ENCODE data around the gene C6orf118. TPM values are rescaled to one million over a fixed set of nuclear protein-coding genes. Genes with fewer than 3 reads are reported as not detected.

The C6orf118 gene
- total and polyA plus RNA-seq, 2 of the 13 experiments (the other 11 are each of a cell fraction or from before 2014, with no cell fraction given), result not detected

- in situ Hi-C loops (cut with HindIII; ENCODE audit: extremely low pct_ligation_motif_present, low pct_unique_long_range_greater_than_20kb) (no loop called here), intact Hi-C loops (cut with micrococcal nuclease; ENCODE audit: unreplicated experiment) (no loop called here)
- Histone ChIP-seq H3K27me3 (ENCODE audit: control insufficient read depth in 1 of 2, insufficient read depth in 2 of 2, low read length in 2 of 2) (no peaks in the 10 kb centered on the region), H3K9ac (ENCODE audit: insufficient read depth, low read depth, low read length) (no peak overlapping the region), H3K79me2 (ENCODE audit: insufficient read depth, low read length) (no peaks in the 10 kb centered on the region), H3K9me3 (ENCODE audit: low read length) (peaks cover 34% of the 10 kb centered on the region), H3K36me3 (replicated peaks in 1 of 2; ENCODE audit: control insufficient read depth in 1 of 2, insufficient read depth in 2 of 2, low read length in 2 of 2) (no peaks in the 10 kb centered on the region), H3K4me2 (ENCODE audit: low read depth, low read length) (no peak overlapping the region), H3K27ac (ENCODE audit: extremely low read length, insufficient read depth, low read length) (no peak overlapping the region), H2AFZ (ENCODE audit: low read length) (no peak overlapping the region), H4K20me1 (ENCODE audit: insufficient read depth, low read length) (no peaks in the 10 kb centered on the region), H3K4me1 (ENCODE audit: insufficient read depth, low read length) (no peaks in the 10 kb centered on the region), H3K4me3 (replicated peaks in 1 of 3; ENCODE audit: insufficient read depth in 1 of 3, low read depth in 2 of 3, low read length in 3 of 3) (no peak overlapping the region)
- 12% methylated on average over 6 of the region's 6 CpGs for WGBS (ENCODE audit: low lambda C conversion rate)
- no peak for TF ChIP-seq ZSCAN5A (CRISPR knock-in tag; IDR thresholded peaks at IDR 0.05; ENCODE audit: borderline replicate concordance)
- no peak for TF ChIP-seq ZNF850 (CRISPR knock-in tag; conservative IDR thresholded peaks at IDR 0.05)
- no peak for TF ChIP-seq ZBTB44 (CRISPR knock-in tag; IDR thresholded peaks at IDR 0.05)
- no peak for TF ChIP-seq ZNF547 (CRISPR knock-in tag; IDR thresholded peaks at IDR 0.05)
- TF ChIP-seq PRPF4 (IDR thresholded peaks at IDR 0.05; ENCODE audit: low read depth, low read length, poor library complexity, severe bottlenecking), result no peak
- TF ChIP-seq BRD4 (CRISPR knock-in tag; IDR thresholded peaks at IDR 0.05), result no peak
- no peak for TF ChIP-seq MTF2 (CRISPR knock-in tag; IDR thresholded peaks at IDR 0.05; ENCODE audit: borderline replicate concordance)
- ATAC-seq (no peak), FAIRE-seq (no peak), DNase-seq (ENCODE audit: low spot score) (no peak)
- CTCF ChIA-PET (ENCODE audit: low intra/inter-chr PET ratio, low total read pairs), result no interaction called here
- POLR2A ChIA-PET, result no interaction called here
- BruUV-seq (replicated peaks), result no TSS peak
These were observed 16.7 kb downstream of the C6orf118 start for GRCh38 chr6:165292657-165293056.
